Stimulated activated CD4-positive, alpha-beta T cell treated with anti-CD3 and anti-CD28 coated beads, Interleukin-4, amount 100 ng/mL, for 4 hours (primary cell): ENCODE data around the gene PARD3.

ENCODE experiments used
- DNase-seq, 2 experiments: peaks; one replicate each; pipeline ENCODE4 v3.0.0-alpha.2; 2020

Gene PARD3

GRCh38 chr10:34319197-34319846, 495.8 kb downstream of the PARD3 start:
- DNase-seq, result no peak

GRCh38 chr10:34316154-34316553, 498.9 kb downstream of the PARD3 start:
- DNase-seq, result no peak

- no peak for DNase-seq
These were observed 500.6 kb downstream of the PARD3 start for GRCh38 chr10:34314457-34314856.

GRCh38 chr10:34313888-34314287, 501.2 kb downstream of the PARD3 start:
- no peak for DNase-seq

- no peak for DNase-seq
These were observed 501.7 kb downstream of the PARD3 start for GRCh38 chr10:34313353-34313752.

- DNase-seq, result no peak
These were observed 503.4 kb downstream of the PARD3 start for GRCh38 chr10:34311679-34312078.

- DNase-seq, result no peak
These were observed 504.9 kb downstream of the PARD3 start for GRCh38 chr10:34310234-34310633.

- DNase-seq, result no peak
These were observed 509.9 kb downstream of the PARD3 start for GRCh38 chr10:34305189-34305588.

- no peak for DNase-seq
These were observed 512.1 kb downstream of the PARD3 start for GRCh38 chr10:34303022-34303421.

- DNase-seq, result no peak
These were observed 515.9 kb downstream of the PARD3 start for GRCh38 chr10:34299105-34299611.

- no peak for DNase-seq
These were observed 516.7 kb downstream of the PARD3 start for GRCh38 chr10:34298346-34298818.

GRCh38 chr10:34297541-34298345, 517.4 kb downstream of the PARD3 start:
- DNase-seq, result no peak

- DNase-seq, result no peak
These were observed 520.0 kb downstream of the PARD3 start for GRCh38 chr10:34295142-34295548.

- DNase-seq, result no peak
These were observed 521.0 kb downstream of the PARD3 start for GRCh38 chr10:34294137-34294536.

- DNase-seq, result no peak
These were observed 522.4 kb downstream of the PARD3 start for GRCh38 chr10:34292675-34293074.

GRCh38 chr10:34292194-34292565, 522.9 kb downstream of the PARD3 start:
- DNase-seq, result no peak

- no peak for DNase-seq
These were observed 523.5 kb downstream of the PARD3 start for GRCh38 chr10:34291466-34292193.

GRCh38 chr10:34290412-34291081, 524.5 kb downstream of the PARD3 start:
- no peak for DNase-seq

GRCh38 chr10:34288634-34289033, 526.5 kb downstream of the PARD3 start:
- no peak for DNase-seq

- no peak for DNase-seq
These were observed 528.9 kb downstream of the PARD3 start for GRCh38 chr10:34286136-34286739.

- no peak for DNase-seq
These were observed 533.2 kb downstream of the PARD3 start for GRCh38 chr10:34281661-34282582.
